NCI-H2081 treated with DMSO at 0.1 percent for 48 hours (cell line): Measurements from ENCODE around the gene COQ9.

Source experiments
- DNase-seq: peaks from one replicate; lab custom pipeline; 2025; lab: John Stamatoyannopoulos, UW

The COQ9 gene

GRCh38 chr16:57473176-57473840, 26.0 kb downstream of the COQ9 start:
- DNase-seq, result no peak

GRCh38 chr16:57473906-57474305, 26.6 kb downstream of the COQ9 start:
- DNase-seq, result no peak

- no peak for DNase-seq
These were observed 27.7 kb downstream of the COQ9 start for GRCh38 chr16:57474671-57475661.

GRCh38 chr16:57475711-57476339, 28.5 kb downstream of the COQ9 start:
- DNase-seq, result no peak

- DNase-seq, result no peak
These were observed 29.5 kb downstream of the COQ9 start for GRCh38 chr16:57476546-57477410.

- no peak for DNase-seq
These were observed 30.4 kb downstream of the COQ9 start for GRCh38 chr16:57477531-57478202.

- no peak for DNase-seq
These were observed 31.3 kb downstream of the COQ9 start for GRCh38 chr16:57478396-57479204.

- DNase-seq, result no peak
These were observed 32.1 kb downstream of the COQ9 start for GRCh38 chr16:57479205-57479975.

GRCh38 chr16:57479976-57480753, 32.9 kb downstream of the COQ9 start:
- DNase-seq, result no peak

GRCh38 chr16:57480754-57481230, 33.5 kb downstream of the COQ9 start:
- no peak for DNase-seq

- DNase-seq, result no peak
These were observed 34.1 kb downstream of the COQ9 start for GRCh38 chr16:57481421-57481820.

- DNase-seq, result no peak
These were observed 35.7 kb downstream of the COQ9 start for GRCh38 chr16:57482845-57483545.

GRCh38 chr16:57483725-57484514, 36.6 kb downstream of the COQ9 start:
- DNase-seq, result no peak

GRCh38 chr16:57484515-57485005, 37.3 kb downstream of the COQ9 start:
- DNase-seq, result no peak

GRCh38 chr16:57485091-57485915, 38.0 kb downstream of the COQ9 start:
- DNase-seq, result no peak
